Erythroblast (primary cell): ENCODE measurements around the gene TWNK.
A peak's percentile ranks its signal among the peaks of the same experiment; 100 is the strongest.

Experiments used
- GATA1 ChIP-seq: IDR thresholded peaks from 2 replicates; pipeline ENCODE4 v1.6.1; 2011; ENCODE audit warnings: low read depth, mild to moderate bottlenecking, control low read depth, low read length, moderate library complexity
- POLR2A ChIP-seq: IDR thresholded peaks from 2 replicates; pipeline ENCODE4 v1.6.1; 2011; ENCODE audit warnings: mild to moderate bottlenecking, low read length

DNA sequence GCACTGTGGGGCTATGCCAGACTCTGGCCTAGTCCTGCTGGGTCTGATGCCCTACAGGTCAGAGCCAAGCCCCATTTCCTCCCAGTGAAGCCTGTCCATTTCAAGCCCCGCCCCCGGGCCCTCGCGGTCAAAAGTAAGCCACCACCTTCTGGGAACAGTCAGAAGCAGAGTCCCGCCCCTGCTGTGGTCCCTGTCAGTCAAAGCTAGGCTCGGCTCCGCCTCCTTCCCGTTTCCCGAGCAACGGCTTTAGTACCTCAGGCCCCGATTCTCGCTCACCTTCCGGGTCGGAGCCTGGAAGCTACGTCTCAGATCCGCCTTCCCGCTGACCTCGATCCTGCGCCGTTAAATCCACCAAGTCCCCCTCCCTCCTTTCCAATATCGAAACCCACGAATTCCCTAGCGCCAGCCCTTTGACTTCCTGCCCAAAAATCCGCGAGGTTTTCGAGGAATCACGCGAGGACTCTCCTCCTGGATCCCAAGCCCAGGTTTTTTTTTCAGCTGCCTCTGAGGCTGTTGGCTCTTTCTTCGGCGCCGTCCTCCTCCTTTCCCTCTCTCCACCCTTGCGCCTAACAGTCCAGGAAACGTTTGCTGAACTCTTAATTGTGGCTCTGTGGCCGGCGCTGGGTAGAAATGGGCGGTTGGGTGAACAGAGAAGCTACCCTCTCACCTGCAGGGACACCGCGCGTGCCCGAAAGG lies 55.5 kb downstream of the TWNK start:
- peak; percentile 59 for TF ChIP-seq POLR2A
- TF ChIP-seq GATA1 = no peak
